ENCODE results near the gene KIF13A.
"Not testable (repeated sequence)": the region's sequence is repeated elsewhere in the genome, so short reads cannot be mapped to it uniquely, and the experiment has no call there.

KIF13A gene

GRCh38 chr6:17987447-17987696, at the start of gene KIF13A:
KIF13A (minus strand) TSS chr6:17987635; CDS start chr6:17987463, 172 bp downstream.
- Histone ChIP-seq H3K4me1 (peaks cover 16% of the 10 kb centered on the region), H3K36me3 (replicated peaks) (peaks cover 3% of the 10 kb centered on the region), H3K9me3 (no peaks in the 10 kb centered on the region), H3K4me3 (peak within 1 kb of the TSS; percentile 68), H3K27me3 (ENCODE audit: low read depth) (no peaks in the 10 kb centered on the region)
- no peak for DNase-seq (ENCODE audit: low spot score in 2 of 2)
- in situ Hi-C loops (cut with MboI; ENCODE audit: low sequenced_read_pairs) = no loop called here

GRCh38 chr6:18036781-18037180, 49.3 kb upstream of the KIF13A start:
- Histone ChIP-seq H3K4me1 (no peaks in the 10 kb centered on the region), H3K4me3 (no peak overlapping the region), H3K36me3 (replicated peaks) (no peaks in the 10 kb centered on the region), H3K27me3 (ENCODE audit: low read depth) (no peaks in the 10 kb centered on the region), H3K9me3 (no peaks in the 10 kb centered on the region)
- in situ Hi-C loops (cut with MboI; ENCODE audit: low sequenced_read_pairs) = no loop called here
- no peak for DNase-seq (ENCODE audit: low spot score in 2 of 2)

GRCh38 chr6:18035330-18035854, 48.0 kb upstream of the KIF13A start:
- in situ Hi-C loops (cut with MboI; ENCODE audit: low sequenced_read_pairs) = no loop called here
- no peak for DNase-seq (ENCODE audit: low spot score in 2 of 2)
- H3K27me3 ChIP-seq (ENCODE audit: low read depth) = no peaks in the 10 kb centered on the region
- H3K9me3 ChIP-seq = no peaks in the 10 kb centered on the region
- no peaks in the 10 kb centered on the region for H3K4me1 ChIP-seq
- no peak overlapping the region for H3K4me3 ChIP-seq
- H3K36me3 ChIP-seq (replicated peaks) = no peaks in the 10 kb centered on the region

- no peaks in the 10 kb centered on the region for H3K9me3 ChIP-seq
- in situ Hi-C loops (cut with MboI; ENCODE audit: low sequenced_read_pairs) = no loop called here
- no peak overlapping the region for H3K4me3 ChIP-seq
- no peaks in the 10 kb centered on the region for H3K36me3 ChIP-seq (replicated peaks)
- DNase-seq (ENCODE audit: low spot score in 2 of 2) = peak in 1 of 2 experiments; percentile 20
- no peaks in the 10 kb centered on the region for H3K27me3 ChIP-seq (ENCODE audit: low read depth)
- no peaks in the 10 kb centered on the region for H3K4me1 ChIP-seq
Observed at GRCh38 chr6:18034798-18035202, 47.4 kb upstream of the KIF13A start.

GRCh38 chr6:18031680-18032256, 44.3 kb upstream of the KIF13A start:
- Histone ChIP-seq H3K27me3 (ENCODE audit: low read depth) (no peaks in the 10 kb centered on the region), H3K4me3 (no peak overlapping the region), H3K36me3 (replicated peaks) (no peaks in the 10 kb centered on the region), H3K4me1 (no peaks in the 10 kb centered on the region), H3K9me3 (no peaks in the 10 kb centered on the region)
- in situ Hi-C loops (cut with MboI; ENCODE audit: low sequenced_read_pairs) = no loop called here
- DNase-seq (ENCODE audit: low spot score in 2 of 2) = no peak

GRCh38 chr6:18031189-18031588, 43.8 kb upstream of the KIF13A start:
- no peaks in the 10 kb centered on the region for H3K9me3 ChIP-seq
- in situ Hi-C loops (cut with MboI; ENCODE audit: low sequenced_read_pairs) = no loop called here

GRCh38 chr6:18028332-18028731, 40.9 kb upstream of the KIF13A start:
- H3K27me3 ChIP-seq (ENCODE audit: low read depth) = no peaks in the 10 kb centered on the region
- H3K36me3 ChIP-seq (replicated peaks) = no peaks in the 10 kb centered on the region
- in situ Hi-C loops (cut with MboI; ENCODE audit: low sequenced_read_pairs) = no loop called here
- H3K9me3 ChIP-seq = no peaks in the 10 kb centered on the region
- no peak for DNase-seq (ENCODE audit: low spot score in 2 of 2)
- H3K4me1 ChIP-seq = peaks cover 8% of the 10 kb centered on the region
- H3K4me3 ChIP-seq = no peak overlapping the region

More at GRCh38 chr6:18031189-18031588, 43.8 kb upstream of the KIF13A start:
- no peak for DNase-seq (ENCODE audit: low spot score in 2 of 2)
- no peaks in the 10 kb centered on the region for H3K27me3 ChIP-seq (ENCODE audit: low read depth)
- no peaks in the 10 kb centered on the region for H3K4me1 ChIP-seq
- no peaks in the 10 kb centered on the region for H3K36me3 ChIP-seq (replicated peaks)
- no peak overlapping the region for H3K4me3 ChIP-seq

- H3K4me3 ChIP-seq = no peak overlapping the region
- H3K4me1 ChIP-seq = peaks cover 20% of the 10 kb centered on the region
- H3K9me3 ChIP-seq = 0 out of 2 replicates have a peak, but pooled peaks cover 2% of the 10 kb centered on the region
- no peaks in the 10 kb centered on the region for H3K36me3 ChIP-seq (replicated peaks)
- no peaks in the 10 kb centered on the region for H3K27me3 ChIP-seq (ENCODE audit: low read depth)
- in situ Hi-C loops (cut with MboI; ENCODE audit: low sequenced_read_pairs) = no loop called here
- no peak for DNase-seq (ENCODE audit: low spot score in 2 of 2)
Observed at GRCh38 chr6:18025596-18025995, 38.2 kb upstream of the KIF13A start.

- no peak overlapping the region for H3K4me3 ChIP-seq
- no peak for DNase-seq (ENCODE audit: low spot score in 2 of 2)
- in situ Hi-C loops (cut with MboI; ENCODE audit: low sequenced_read_pairs) = no loop called here
- H3K4me1 ChIP-seq = peaks cover 20% of the 10 kb centered on the region
- H3K36me3 ChIP-seq (replicated peaks) = no peaks in the 10 kb centered on the region
- no peaks in the 10 kb centered on the region for H3K27me3 ChIP-seq (ENCODE audit: low read depth)
- H3K9me3 ChIP-seq = 0 out of 2 replicates have a peak, but pooled peaks cover 2% of the 10 kb centered on the region
Observed at GRCh38 chr6:18024876-18025275, 37.4 kb upstream of the KIF13A start.

GRCh38 chr6:18023891-18024290, 36.5 kb upstream of the KIF13A start:
- H3K4me1 ChIP-seq = peaks cover 20% of the 10 kb centered on the region
- DNase-seq (ENCODE audit: low spot score in 2 of 2) = no peak

GRCh38 chr6:18022398-18023231, 35.2 kb upstream of the KIF13A start:
- Histone ChIP-seq H3K36me3 (replicated peaks) (no peaks in the 10 kb centered on the region), H3K4me3 (no peak overlapping the region; the same call in 1 of the 2 replicates), H3K27me3 (ENCODE audit: low read depth) (no peaks in the 10 kb centered on the region), H3K4me1 (peaks cover 20% of the 10 kb centered on the region), H3K9me3 (0 out of 2 replicates have a peak, but pooled peaks cover 2% of the 10 kb centered on the region)
- DNase-seq (ENCODE audit: low spot score in 2 of 2) = peak; percentile 78 to 96
- in situ Hi-C loops (cut with MboI; ENCODE audit: low sequenced_read_pairs) = no loop called here

More at GRCh38 chr6:18023891-18024290, 36.5 kb upstream of the KIF13A start:
- no peaks in the 10 kb centered on the region for H3K36me3 ChIP-seq (replicated peaks)
- no peak overlapping the region for H3K4me3 ChIP-seq
- in situ Hi-C loops (cut with MboI; ENCODE audit: low sequenced_read_pairs) = no loop called here
- no peaks in the 10 kb centered on the region for H3K27me3 ChIP-seq (ENCODE audit: low read depth)
- 0 out of 2 replicates have a peak, but pooled peaks cover 2% of the 10 kb centered on the region for H3K9me3 ChIP-seq

- DNase-seq (ENCODE audit: low spot score in 2 of 2) = no peak
- Histone ChIP-seq H3K4me1 (peaks cover 27% of the 10 kb centered on the region), H3K36me3 (replicated peaks) (no peaks in the 10 kb centered on the region), H3K9me3 (peaks cover 2% of the 10 kb centered on the region; the same call in 1 of the 2 replicates), H3K4me3 (no peak overlapping the region), H3K27me3 (ENCODE audit: low read depth) (no peaks in the 10 kb centered on the region)
- in situ Hi-C loops (cut with MboI; ENCODE audit: low sequenced_read_pairs) = no loop called here
Observed at GRCh38 chr6:18021166-18021850, 33.9 kb upstream of the KIF13A start.

- peaks cover 35% of the 10 kb centered on the region for H3K4me1 ChIP-seq
- in situ Hi-C loops (cut with MboI; ENCODE audit: low sequenced_read_pairs); DNase-seq (ENCODE audit: low spot score in 2 of 2); H3K4me3 ChIP-seq; H3K27me3 ChIP-seq (ENCODE audit: low read depth); H3K9me3 ChIP-seq; H3K36me3 ChIP-seq (replicated peaks): not testable (repeated sequence)
Observed at GRCh38 chr6:18020545-18020944, 33.1 kb upstream of the KIF13A start.

Measured in HAP-1 (cell line).